T-helper 2 cell treated with Interferon-gamma antibody and Interleukin-4, amounts not matched to agents 5 μg/mL and 100 μg/mL, for 36 hours (primary cell): Measurements from ENCODE around the gene BABAM2.

Experiments used
- DNase-seq: peaks from one replicate; pipeline ENCODE4 v3.0.0; 2021; ENCODE audit warnings: low spot score
- H3K27ac Mint-ChIP-seq: one replicate; pipeline ENCODE4 v1.8.0; 2021; ENCODE audit warnings: mild to moderate bottlenecking, mixed read lengths
- H3K27me3 Mint-ChIP-seq: one replicate; pipeline ENCODE4 v1.8.0; 2021; ENCODE audit warnings: low read depth, mixed read lengths
- H3K36me3 Mint-ChIP-seq: one replicate; pipeline ENCODE4 v1.8.0; 2021; ENCODE audit warnings: low read depth, mixed read lengths
- H3K4me1 Mint-ChIP-seq: one replicate; pipeline ENCODE4 v1.8.0; 2021; ENCODE audit warnings: low read depth, mixed read lengths
- H3K4me3 Mint-ChIP-seq: one replicate; pipeline ENCODE4 v1.8.0; 2022; ENCODE audit warnings: mild to moderate bottlenecking, moderate library complexity, mixed read lengths
- H3K9me3 Mint-ChIP-seq: one replicate; pipeline ENCODE4 v1.8.0; 2021; ENCODE audit warnings: mixed read lengths

Gene BABAM2

GRCh38 chr2:28296243-28296642, 405.7 kb downstream of the BABAM2 start:
- Mint-ChIP-seq H3K4me1 (peaks cover 3% of the 10 kb centered on the region), H3K36me3 (peaks cover 5% of the 10 kb centered on the region), H3K27ac (no peak overlapping the region), H3K4me3 (no peak overlapping the region), H3K27me3 (no peaks in the 10 kb centered on the region), H3K9me3 (no peaks in the 10 kb centered on the region)
- DNase-seq: no peak

GRCh38 chr2:28296904-28297303, 406.4 kb downstream of the BABAM2 start:
- H3K4me1 Mint-ChIP-seq: peaks cover 3% of the 10 kb centered on the region
- DNase-seq: no peak
- H3K27me3 Mint-ChIP-seq: no peaks in the 10 kb centered on the region

GRCh38 chr2:28297531-28297930, 407.0 kb downstream of the BABAM2 start:
- DNase-seq: no peak
- Mint-ChIP-seq H3K4me3 (no peak overlapping the region), H3K36me3 (peaks cover 11% of the 10 kb centered on the region), H3K9me3 (no peaks in the 10 kb centered on the region), H3K27me3 (no peaks in the 10 kb centered on the region), H3K4me1 (peaks cover 3% of the 10 kb centered on the region), H3K27ac (no peak overlapping the region)

More at GRCh38 chr2:28296904-28297303, 406.4 kb downstream of the BABAM2 start:
- no peak overlapping the region for H3K4me3 Mint-ChIP-seq
- H3K36me3 Mint-ChIP-seq: peaks cover 9% of the 10 kb centered on the region
- H3K27ac Mint-ChIP-seq: no peak overlapping the region
- no peaks in the 10 kb centered on the region for H3K9me3 Mint-ChIP-seq

GRCh38 chr2:28298406-28298805, 407.9 kb downstream of the BABAM2 start:
- no peak overlapping the region for H3K27ac Mint-ChIP-seq

GRCh38 chr2:28300485-28301341, 410.2 kb downstream of the BABAM2 start:
- Mint-ChIP-seq H3K36me3 (peaks cover 27% of the 10 kb centered on the region), H3K4me1 (peaks cover 3% of the 10 kb centered on the region), H3K27ac (no peak overlapping the region), H3K9me3 (peaks cover 9% of the 10 kb centered on the region), H3K4me3 (no peak overlapping the region), H3K27me3 (no peaks in the 10 kb centered on the region)
- DNase-seq: no peak

More at GRCh38 chr2:28298406-28298805, 407.9 kb downstream of the BABAM2 start:
- no peak for DNase-seq
- Mint-ChIP-seq H3K4me3 (no peak overlapping the region), H3K36me3 (peaks cover 19% of the 10 kb centered on the region), H3K4me1 (peaks cover 3% of the 10 kb centered on the region), H3K9me3 (no peaks in the 10 kb centered on the region), H3K27me3 (no peaks in the 10 kb centered on the region)

- Mint-ChIP-seq H3K4me1 (peaks cover 3% of the 10 kb centered on the region), H3K27me3 (no peaks in the 10 kb centered on the region), H3K4me3 (no peak overlapping the region), H3K27ac (no peak overlapping the region), H3K36me3 (peaks cover 39% of the 10 kb centered on the region), H3K9me3 (peaks cover 15% of the 10 kb centered on the region)
- DNase-seq: no peak
These were observed 414.7 kb downstream of the BABAM2 start for GRCh38 chr2:28305202-28305601.

- peaks cover 11% of the 10 kb centered on the region for H3K9me3 Mint-ChIP-seq
- DNase-seq: no peak
- H3K36me3 Mint-ChIP-seq: peaks cover 21% of the 10 kb centered on the region
- H3K4me1 Mint-ChIP-seq: peaks cover 1% of the 10 kb centered on the region
- H3K27ac Mint-ChIP-seq: no peak overlapping the region
- no peaks in the 10 kb centered on the region for H3K27me3 Mint-ChIP-seq
- H3K4me3 Mint-ChIP-seq: no peak overlapping the region
These were observed 419.6 kb downstream of the BABAM2 start for GRCh38 chr2:28310107-28310506.

- Mint-ChIP-seq H3K9me3 (no peaks in the 10 kb centered on the region), H3K27me3 (no peaks in the 10 kb centered on the region), H3K4me3 (no peak overlapping the region), H3K4me1 (peaks cover 1% of the 10 kb centered on the region), H3K27ac (no peak overlapping the region), H3K36me3 (peaks cover 15% of the 10 kb centered on the region)
- no peak for DNase-seq
These were observed 421.2 kb downstream of the BABAM2 start for GRCh38 chr2:28311660-28312249.

- no peaks in the 10 kb centered on the region for H3K9me3 Mint-ChIP-seq
- no peak overlapping the region for H3K27ac Mint-ChIP-seq
- H3K27me3 Mint-ChIP-seq: no peaks in the 10 kb centered on the region
- no peak for DNase-seq
- H3K36me3 Mint-ChIP-seq: peaks cover 15% of the 10 kb centered on the region
- no peak overlapping the region for H3K4me3 Mint-ChIP-seq
- peaks cover 1% of the 10 kb centered on the region for H3K4me1 Mint-ChIP-seq
These were observed 422.0 kb downstream of the BABAM2 start for GRCh38 chr2:28312307-28313219.

- no peaks in the 10 kb centered on the region for H3K27me3 Mint-ChIP-seq
- peaks cover 11% of the 10 kb centered on the region for H3K36me3 Mint-ChIP-seq
- H3K4me3 Mint-ChIP-seq: no peak overlapping the region
- DNase-seq: no peak
- peaks cover 1% of the 10 kb centered on the region for H3K4me1 Mint-ChIP-seq
- no peaks in the 10 kb centered on the region for H3K9me3 Mint-ChIP-seq
- no peak overlapping the region for H3K27ac Mint-ChIP-seq
These were observed 422.8 kb downstream of the BABAM2 start for GRCh38 chr2:28313220-28313784.

GRCh38 chr2:28314968-28315367, 424.4 kb downstream of the BABAM2 start:
- H3K27me3 Mint-ChIP-seq: no peaks in the 10 kb centered on the region
- H3K4me1 Mint-ChIP-seq: peaks cover 1% of the 10 kb centered on the region
- peak overlapping the region; percentile 17 for H3K27ac Mint-ChIP-seq
- DNase-seq: no peak
- no peaks in the 10 kb centered on the region for H3K9me3 Mint-ChIP-seq
- H3K36me3 Mint-ChIP-seq: peaks cover 5% of the 10 kb centered on the region
- no peak overlapping the region for H3K4me3 Mint-ChIP-seq

GRCh38 chr2:28316546-28317335, 426.2 kb downstream of the BABAM2 start:
- Mint-ChIP-seq H3K27ac (no peak overlapping the region), H3K4me3 (no peak overlapping the region), H3K36me3 (peaks cover under 1% of the 10 kb centered on the region), H3K27me3 (no peaks in the 10 kb centered on the region), H3K4me1 (no peaks in the 10 kb centered on the region), H3K9me3 (no peaks in the 10 kb centered on the region)
- no peak for DNase-seq

GRCh38 chr2:28317390-28317789, 426.9 kb downstream of the BABAM2 start:
- Mint-ChIP-seq H3K4me1 (no peaks in the 10 kb centered on the region), H3K27me3 (no peaks in the 10 kb centered on the region), H3K27ac (no peak overlapping the region), H3K36me3 (no peaks in the 10 kb centered on the region), H3K9me3 (no peaks in the 10 kb centered on the region), H3K4me3 (no peak overlapping the region)
- DNase-seq: no peak
